Epithelial cell of esophagus (primary cell): ENCODE measurements around the gene KDM3B.
"Not testable (repeated sequence)": the region's sequence is repeated elsewhere in the genome, so short reads cannot be mapped to it uniquely, and the experiment has no call there.

Experiments used
- DNase-seq: peaks from one replicate; pipeline ENCODE4 v3.0.0; 2010; ENCODE audit warnings: low read depth
- H3K4me3 ChIP-seq: 2 replicates; pipeline ENCODE4 v1.5.1; 2011; ENCODE audit warnings: mild to moderate bottlenecking, low read length, control low read depth
- TF ChIP-seq, protein P1 (sequence below): IDR thresholded peaks from 2 replicates; pipeline ENCODE4 v1.5.1; 2011; ENCODE audit warnings: low read depth, mild to moderate bottlenecking, low read length, control low read depth, inconsistent platforms; ENCODE audit not compliant: insufficient read depth; ENCODE audit errors: missing control alignments

The KDM3B gene

DNA sequence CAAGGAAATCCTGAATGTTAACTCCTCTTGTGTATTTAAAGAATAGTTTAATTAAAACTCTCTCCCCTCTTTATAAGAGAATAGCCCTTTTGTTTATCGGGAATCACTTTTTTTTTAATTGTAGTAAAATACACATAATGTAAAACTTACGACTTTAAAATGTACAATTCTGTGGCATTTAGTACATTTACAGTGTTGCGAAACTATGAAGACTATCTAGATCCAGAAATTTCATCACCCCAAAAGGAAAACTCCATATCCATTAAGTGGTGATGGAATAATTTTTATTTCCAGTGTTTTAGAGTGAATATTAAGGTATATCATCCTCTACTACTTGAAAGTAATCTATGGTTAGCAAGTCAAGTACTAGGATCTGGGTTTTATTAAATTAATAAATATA, 36.8 kb downstream of the KDM3B start:
- H3K4me3 ChIP-seq: no peak overlapping the region
- DNase-seq: no peak
- TF ChIP-seq, protein P1, sequence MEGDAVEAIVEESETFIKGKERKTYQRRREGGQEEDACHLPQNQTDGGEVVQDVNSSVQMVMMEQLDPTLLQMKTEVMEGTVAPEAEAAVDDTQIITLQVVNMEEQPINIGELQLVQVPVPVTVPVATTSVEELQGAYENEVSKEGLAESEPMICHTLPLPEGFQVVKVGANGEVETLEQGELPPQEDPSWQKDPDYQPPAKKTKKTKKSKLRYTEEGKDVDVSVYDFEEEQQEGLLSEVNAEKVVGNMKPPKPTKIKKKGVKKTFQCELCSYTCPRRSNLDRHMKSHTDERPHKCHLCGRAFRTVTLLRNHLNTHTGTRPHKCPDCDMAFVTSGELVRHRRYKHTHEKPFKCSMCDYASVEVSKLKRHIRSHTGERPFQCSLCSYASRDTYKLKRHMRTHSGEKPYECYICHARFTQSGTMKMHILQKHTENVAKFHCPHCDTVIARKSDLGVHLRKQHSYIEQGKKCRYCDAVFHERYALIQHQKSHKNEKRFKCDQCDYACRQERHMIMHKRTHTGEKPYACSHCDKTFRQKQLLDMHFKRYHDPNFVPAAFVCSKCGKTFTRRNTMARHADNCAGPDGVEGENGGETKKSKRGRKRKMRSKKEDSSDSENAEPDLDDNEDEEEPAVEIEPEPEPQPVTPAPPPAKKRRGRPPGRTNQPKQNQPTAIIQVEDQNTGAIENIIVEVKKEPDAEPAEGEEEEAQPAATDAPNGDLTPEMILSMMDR: no peak

DNA sequence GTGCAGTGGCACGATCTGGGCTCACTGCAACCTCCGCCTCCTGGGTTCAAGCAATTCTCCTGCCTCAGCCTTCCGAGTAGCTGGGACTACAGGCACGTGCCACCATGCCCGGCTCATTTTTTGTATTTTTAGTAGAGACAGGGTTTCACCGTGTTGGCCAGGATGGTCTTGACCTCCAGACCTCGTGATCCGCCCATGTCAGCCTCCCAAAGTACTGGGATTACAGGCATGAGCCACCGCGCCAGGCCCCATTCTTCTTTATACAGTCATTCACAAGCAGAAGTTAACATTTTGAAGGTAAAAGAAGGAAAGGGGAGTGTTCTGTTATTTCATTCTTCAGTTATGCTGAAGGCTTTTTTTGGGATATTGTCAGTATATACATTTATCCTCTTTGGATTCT, 37.4 kb downstream of the KDM3B start:
- H3K4me3 ChIP-seq, DNase-seq: not testable (repeated sequence)

- no peak overlapping the region for H3K4me3 ChIP-seq
- TF ChIP-seq, protein P1: no peak
- peak; percentile 35 for DNase-seq
These were observed 39.4 kb downstream of the KDM3B start for GRCh38 chr5:138391859-138392386.

DNA sequence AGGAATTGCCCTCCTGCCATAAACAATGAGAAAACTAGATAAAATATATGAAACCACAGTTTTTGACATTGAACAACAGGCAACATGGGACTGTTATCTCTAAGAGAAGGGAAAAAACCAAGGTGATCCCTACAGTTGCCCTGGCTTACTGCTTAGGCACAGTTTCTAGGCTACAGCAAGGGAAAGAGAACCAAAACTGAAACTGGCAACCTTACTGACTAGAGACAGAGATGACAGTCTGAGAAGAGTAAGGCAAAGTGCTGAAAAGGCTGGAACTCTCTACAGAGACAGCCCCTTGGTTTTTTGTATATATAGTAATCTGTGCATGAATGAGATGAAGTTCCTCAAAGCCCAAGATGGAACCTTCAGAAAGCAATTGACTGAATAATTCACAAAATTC, 50.2 kb downstream of the KDM3B start:
- TF ChIP-seq, protein P1: no peak
- H3K4me3 ChIP-seq: no peak overlapping the region
- DNase-seq: no peak

DNA sequence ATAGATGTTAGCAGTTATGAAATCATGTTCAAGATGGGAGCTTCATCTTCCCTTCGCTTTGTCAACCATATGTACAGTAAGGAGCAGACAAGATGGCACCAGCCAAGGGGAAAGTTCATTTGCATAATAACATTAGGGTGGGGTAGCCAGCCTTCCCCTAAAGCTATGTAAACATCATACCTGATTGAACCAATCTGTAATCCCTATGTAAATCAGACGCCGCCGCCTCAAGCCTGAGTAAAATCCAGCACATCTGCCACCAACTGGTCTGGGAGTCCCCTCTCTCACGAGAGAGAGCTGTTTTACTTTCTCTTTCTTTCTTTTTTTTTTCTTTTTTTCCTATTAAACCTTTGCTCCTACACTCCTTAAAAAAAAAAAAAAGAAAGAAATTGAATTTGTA, 55.5 kb downstream of the KDM3B start:
- DNase-seq: peak; percentile 8
- TF ChIP-seq, protein P1: no peak
- H3K4me3 ChIP-seq: no peak overlapping the region

DNA sequence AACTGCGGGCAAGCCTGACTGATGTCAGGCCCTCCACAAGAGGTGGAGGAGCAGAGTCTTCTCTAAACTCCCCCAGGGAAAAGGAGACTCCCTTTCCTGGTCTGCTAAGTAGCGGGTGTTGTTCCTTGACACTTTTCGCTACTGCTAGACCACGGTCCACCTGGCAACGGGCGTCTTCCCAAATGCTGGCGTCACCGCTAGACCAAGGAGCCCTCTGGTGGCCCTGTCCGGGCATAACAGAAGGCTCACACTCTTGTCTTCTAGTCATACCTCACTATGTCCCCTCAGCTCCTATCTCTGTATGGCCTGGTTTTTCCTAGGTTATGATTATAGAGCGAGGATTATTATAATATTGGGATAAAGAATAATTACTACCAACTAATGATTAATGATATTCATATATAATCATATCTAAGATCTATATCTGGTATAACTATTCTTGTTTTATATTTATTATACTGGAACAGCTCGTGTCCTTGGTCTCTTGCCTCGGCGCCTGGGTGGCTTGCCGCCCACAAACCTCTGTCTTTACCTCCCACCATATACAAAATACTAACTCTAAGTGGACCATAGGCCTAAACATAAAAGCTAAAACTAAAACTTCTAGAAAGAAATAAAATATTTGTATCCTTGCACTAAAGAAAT, 58.6 kb downstream of the KDM3B start:
- peak; percentile 35 for DNase-seq
- TF ChIP-seq, protein P1: peak; percentile 46
- not testable (repeated sequence) for H3K4me3 ChIP-seq

DNA sequence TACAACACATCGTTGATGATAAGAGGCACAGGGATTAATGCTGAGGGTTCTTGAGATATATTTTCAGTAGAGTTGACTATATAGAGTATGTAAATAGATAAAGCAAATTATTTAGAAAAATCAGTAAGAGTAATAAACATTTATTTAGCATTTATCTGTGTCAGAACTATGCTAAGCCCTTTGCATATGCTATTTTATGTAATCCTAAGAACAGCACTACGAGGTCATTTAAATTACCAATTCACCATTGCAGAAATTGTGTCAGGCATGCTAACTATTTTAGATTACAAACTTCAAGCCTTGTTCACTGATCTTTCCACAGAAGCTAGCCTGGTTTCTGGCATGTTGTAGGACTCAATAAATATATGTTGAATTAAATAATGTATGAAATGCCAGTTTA, 66.0 kb downstream of the KDM3B start:
- DNase-seq: no peak
- TF ChIP-seq, protein P1: no peak
- H3K4me3 ChIP-seq: no peak overlapping the region
